HL-60 (cell line): ENCODE measurements around the gene CCDC197.
A peak's percentile ranks its signal among the peaks of the same experiment; 100 is the strongest.

ENCODE experiments used
- DNase-seq, 2 experiments: peaks; one replicate each; pipeline ENCODE4 v3.0.0-alpha.2; 2010 to 2020; ENCODE audit warnings: low read depth in 1 of 2, low spot score in 1 of 2
- H3K27ac ChIP-seq: fragments of 250-450 bp; sonication (Bioruptor Pico); replicated peaks from 2 replicates; pipeline ENCODE4 v1.5.1; 2020; ENCODE audit warnings: mild to moderate bottlenecking, moderate library complexity
- H3K27me3 ChIP-seq: fragments of 250-450 bp; sonication (Bioruptor Pico); 2 replicates; pipeline ENCODE4 v1.5.1; 2021; ENCODE audit warnings: mild to moderate bottlenecking, moderate library complexity; ENCODE audit not compliant: insufficient read depth, poor library complexity, severe bottlenecking
- H3K4me3 ChIP-seq: replicated peaks from 2 replicates; pipeline ENCODE4 v1.5.1; 2011; ENCODE audit warnings: mild to moderate bottlenecking, control low read depth, low read length; ENCODE audit not compliant: insufficient read depth
- CTCF ChIP-seq: IDR thresholded peaks from one replicate; pipeline ENCODE4 v1.5.1; 2011; ENCODE audit warnings: low read length, control low read depth, inconsistent platforms; ENCODE audit not compliant: insufficient read depth
- GABPA ChIP-seq: IDR thresholded peaks from 2 replicates; pipeline ENCODE4 v1.6.1; 2012; ENCODE audit warnings: low read depth
- POLR2AphosphoS5 ChIP-seq: IDR thresholded peaks from 2 replicates; pipeline ENCODE4 v1.6.1; 2012; ENCODE audit warnings: low read depth
- SPI1 ChIP-seq: IDR thresholded peaks from 2 replicates; pipeline ENCODE4 v1.6.1; 2012; ENCODE audit warnings: low read depth, mild to moderate bottlenecking, borderline replicate concordance
- TF ChIP-seq, protein P1 (sequence below): IDR thresholded peaks from 2 replicates; pipeline ENCODE4 v1.6.1; 2012; ENCODE audit warnings: low read depth; ENCODE audit not compliant: insufficient replicate concordance

CCDC197 gene

DNA sequence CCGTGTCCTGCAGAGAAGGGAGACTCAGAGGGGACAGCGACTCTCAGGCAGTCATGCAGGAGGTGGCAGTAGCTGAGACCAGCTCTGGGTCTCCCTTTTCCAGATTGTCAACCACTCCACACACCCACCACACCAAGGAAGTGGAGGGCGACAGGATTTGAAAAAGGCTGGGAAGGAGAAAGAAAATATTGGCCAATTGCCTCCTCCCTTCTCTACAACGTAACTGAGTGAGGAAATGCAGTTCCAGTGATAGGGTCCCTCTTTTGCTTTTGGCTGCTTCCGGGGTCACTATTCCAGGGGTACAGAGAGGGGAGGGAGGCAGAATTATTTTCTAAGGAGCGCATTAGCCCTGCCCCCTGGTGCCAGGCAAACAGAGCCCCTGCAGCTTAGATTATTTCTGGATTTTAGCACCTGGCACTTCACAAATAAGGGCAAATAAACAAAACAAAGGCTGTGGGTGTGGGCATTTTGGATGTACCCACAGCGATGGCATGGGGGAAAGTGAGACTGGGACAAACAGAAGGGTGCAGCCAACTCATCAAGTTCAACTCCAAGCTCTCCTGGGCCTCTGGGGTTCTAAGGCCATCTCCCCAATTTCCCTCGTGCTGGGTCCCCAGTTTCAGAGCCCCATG, 41.1 kb upstream of the CCDC197 start:
- H3K27ac ChIP-seq: peak overlapping the region; percentile 95
- no peaks in the 10 kb centered on the region for H3K27me3 ChIP-seq
- no peak for DNase-seq
- H3K4me3 ChIP-seq: peak overlapping the region; percentile 22
- TF ChIP-seq CTCF (no peak), POLR2AphosphoS5 (no peak), GABPA (no peak), SPI1 (no peak)
- TF ChIP-seq, protein P1, sequence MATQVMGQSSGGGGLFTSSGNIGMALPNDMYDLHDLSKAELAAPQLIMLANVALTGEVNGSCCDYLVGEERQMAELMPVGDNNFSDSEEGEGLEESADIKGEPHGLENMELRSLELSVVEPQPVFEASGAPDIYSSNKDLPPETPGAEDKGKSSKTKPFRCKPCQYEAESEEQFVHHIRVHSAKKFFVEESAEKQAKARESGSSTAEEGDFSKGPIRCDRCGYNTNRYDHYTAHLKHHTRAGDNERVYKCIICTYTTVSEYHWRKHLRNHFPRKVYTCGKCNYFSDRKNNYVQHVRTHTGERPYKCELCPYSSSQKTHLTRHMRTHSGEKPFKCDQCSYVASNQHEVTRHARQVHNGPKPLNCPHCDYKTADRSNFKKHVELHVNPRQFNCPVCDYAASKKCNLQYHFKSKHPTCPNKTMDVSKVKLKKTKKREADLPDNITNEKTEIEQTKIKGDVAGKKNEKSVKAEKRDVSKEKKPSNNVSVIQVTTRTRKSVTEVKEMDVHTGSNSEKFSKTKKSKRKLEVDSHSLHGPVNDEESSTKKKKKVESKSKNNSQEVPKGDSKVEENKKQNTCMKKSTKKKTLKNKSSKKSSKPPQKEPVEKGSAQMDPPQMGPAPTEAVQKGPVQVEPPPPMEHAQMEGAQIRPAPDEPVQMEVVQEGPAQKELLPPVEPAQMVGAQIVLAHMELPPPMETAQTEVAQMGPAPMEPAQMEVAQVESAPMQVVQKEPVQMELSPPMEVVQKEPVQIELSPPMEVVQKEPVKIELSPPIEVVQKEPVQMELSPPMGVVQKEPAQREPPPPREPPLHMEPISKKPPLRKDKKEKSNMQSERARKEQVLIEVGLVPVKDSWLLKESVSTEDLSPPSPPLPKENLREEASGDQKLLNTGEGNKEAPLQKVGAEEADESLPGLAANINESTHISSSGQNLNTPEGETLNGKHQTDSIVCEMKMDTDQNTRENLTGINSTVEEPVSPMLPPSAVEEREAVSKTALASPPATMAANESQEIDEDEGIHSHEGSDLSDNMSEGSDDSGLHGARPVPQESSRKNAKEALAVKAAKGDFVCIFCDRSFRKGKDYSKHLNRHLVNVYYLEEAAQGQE: no peak

GRCh38 chr14:93956514-93957332, 40.4 kb upstream of the CCDC197 start:
- Histone ChIP-seq H3K27ac (peak overlapping the region; percentile 95), H3K4me3 (no peak overlapping the region), H3K27me3 (no peaks in the 10 kb centered on the region)
- no peak for TF ChIP-seq CTCF
- TF ChIP-seq SPI1: no peak
- no peak for DNase-seq

- no peak for DNase-seq
- no peaks in the 10 kb centered on the region for H3K27me3 ChIP-seq
- no peak overlapping the region for H3K4me3 ChIP-seq
- H3K27ac ChIP-seq: peak overlapping the region; percentile 95
- TF ChIP-seq POLR2AphosphoS5: no peak
- TF ChIP-seq, protein P1: no peak
These were observed 39.8 kb upstream of the CCDC197 start for GRCh38 chr14:93957333-93957710.

- no peak for DNase-seq
- Histone ChIP-seq H3K27ac (peak overlapping the region; percentile 95), H3K27me3 (no peaks in the 10 kb centered on the region), H3K4me3 (no peak overlapping the region)
- TF ChIP-seq POLR2AphosphoS5 (no peak), CTCF (no peak), GABPA (no peak), SPI1 (no peak)
- TF ChIP-seq, protein P1: no peak
These were observed 39.1 kb upstream of the CCDC197 start for GRCh38 chr14:93957751-93958566.
